ENCODE data around the gene ALDH6A1.

ALDH6A1 gene

DNA sequence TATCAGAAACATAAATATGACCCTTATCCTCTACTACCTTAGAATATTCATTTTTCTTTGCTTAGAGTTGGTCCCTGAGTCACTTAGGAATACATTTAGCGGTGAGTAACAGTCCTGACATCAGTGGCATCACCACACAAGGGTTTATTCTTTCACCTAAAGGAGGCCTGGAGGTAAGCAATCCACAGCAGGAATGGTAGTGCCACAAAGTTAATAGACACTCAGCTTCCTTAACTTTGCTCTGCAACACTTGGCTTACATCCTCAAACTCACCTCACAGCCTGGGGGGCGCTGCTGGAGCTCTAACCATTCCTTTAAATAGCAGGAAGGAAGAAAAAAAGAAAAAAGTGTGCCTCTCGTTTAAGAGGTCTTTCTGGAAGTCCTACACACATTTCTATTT, 36.0 kb downstream of the ALDH6A1 start:
- DNase-seq (ENCODE audit: low read depth) = no peak

DNA sequence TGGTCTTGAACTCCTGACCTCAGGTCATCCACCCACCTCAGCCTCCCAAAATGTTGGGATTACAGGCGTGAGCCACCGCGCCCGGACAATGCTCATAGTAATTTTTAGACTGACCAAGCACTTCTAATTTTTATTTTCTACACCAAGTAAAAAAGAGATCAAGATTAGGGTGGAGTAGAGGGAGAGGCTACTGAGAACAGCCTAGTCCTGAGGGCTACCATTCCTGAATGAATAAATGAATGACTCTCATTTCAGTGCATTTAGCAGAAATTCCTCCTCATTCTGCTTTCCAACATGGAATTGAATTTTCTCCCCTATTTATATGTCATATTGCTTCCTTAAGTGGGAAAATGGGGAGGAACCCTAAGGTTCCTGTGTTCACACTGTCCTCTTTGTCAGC, 38.7 kb downstream of the ALDH6A1 start:
- no peak for DNase-seq (ENCODE audit: low read depth)

DNA sequence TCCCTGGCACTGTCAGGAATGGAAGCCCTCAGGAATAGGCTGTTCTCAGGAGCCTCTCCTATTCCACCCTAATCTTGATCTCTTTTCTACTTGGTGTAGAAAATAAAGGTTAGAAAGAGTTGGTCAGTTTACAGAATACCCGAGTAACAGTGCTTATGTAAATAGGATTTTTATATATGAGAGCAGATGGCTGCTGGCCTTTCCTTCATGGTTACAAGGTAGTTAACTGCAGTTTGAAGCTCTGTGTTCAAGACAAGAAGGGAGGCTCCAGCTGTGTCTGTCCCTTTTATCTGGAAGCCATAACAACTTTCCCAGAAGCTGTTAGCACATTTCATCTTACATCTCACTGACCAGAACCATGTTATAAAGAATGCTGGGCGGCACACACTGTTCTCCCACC, 42.0 kb downstream of the ALDH6A1 start:
- no peak for DNase-seq (ENCODE audit: low read depth)

DNA sequence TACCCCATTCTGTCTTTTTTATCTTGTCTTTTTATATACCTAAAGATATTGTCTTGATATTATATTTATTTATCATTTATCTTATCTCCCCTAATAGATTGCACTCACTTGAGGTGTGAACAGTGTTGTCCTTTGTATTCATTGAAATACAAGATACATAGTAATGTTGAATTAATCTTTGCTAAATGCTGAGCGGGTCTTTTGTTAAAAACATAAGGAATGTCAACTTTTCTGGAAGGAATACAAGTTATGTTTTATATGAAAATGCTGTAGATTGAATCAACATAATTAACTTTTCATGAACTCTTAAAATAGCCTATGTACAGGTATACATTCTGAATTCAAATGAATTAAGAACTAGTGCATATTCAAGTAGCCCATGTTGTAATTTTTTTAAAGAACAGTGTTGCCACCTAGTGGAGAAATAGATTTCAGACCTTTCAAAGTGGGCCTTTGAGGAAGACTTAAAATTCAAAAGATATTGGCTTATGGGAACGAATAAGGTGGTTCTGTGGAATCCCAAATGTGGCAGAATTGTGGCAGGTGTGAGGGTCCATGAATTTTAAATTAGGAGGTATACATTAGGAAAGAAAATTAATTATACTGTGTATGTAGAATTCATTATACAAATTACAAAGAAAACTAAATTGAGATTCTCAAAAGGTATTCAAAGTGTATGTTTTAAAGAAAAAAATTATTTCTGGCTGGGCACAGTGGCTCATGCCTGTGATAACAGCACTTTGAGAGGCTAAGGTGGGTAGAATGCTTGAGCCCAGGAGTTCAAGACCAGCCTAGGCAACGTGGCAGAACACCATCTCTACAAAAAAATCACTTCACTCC, 46.0 kb downstream of the ALDH6A1 start:
- no peak for DNase-seq (ENCODE audit: low read depth)

DNA sequence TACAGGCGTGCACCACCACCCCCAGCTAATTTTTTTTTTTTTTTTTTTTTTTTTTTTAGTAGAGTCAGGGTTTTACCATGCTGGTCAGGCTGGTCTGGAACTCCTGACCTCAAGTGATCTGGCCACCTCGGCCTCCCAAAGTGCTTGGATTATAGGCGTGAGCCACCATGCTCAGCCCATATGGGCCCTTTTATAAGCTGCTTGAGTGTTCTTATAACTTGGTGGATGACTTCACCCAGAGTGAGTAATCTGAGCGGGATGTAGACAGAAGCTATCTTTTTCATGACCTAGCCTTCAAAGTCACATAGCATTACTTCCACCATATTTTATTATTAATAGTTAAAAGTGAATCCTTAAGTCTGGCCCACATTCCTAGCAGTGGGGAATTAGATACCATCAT, 48.7 kb downstream of the ALDH6A1 start:
- peak; percentile 12 for DNase-seq (ENCODE audit: low read depth)

DNA sequence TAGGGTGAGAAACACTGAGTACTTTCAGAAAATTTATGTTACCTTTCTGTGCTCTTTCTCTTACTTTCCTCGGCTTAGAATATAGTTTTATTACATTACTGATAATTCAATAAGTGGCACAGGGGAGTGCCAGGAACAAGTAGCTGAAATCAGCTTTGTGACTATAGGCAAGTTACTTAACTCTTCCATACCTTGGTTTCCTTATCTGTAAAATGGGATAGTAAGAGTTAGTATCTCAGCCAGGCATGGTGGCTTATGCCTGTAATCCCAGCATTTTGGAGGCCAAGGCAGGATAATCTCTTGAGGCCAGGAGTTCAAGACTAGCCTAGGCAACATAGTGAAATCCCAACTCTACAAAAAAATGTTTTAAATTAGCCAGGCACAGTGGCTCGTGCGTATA, 49.7 kb downstream of the ALDH6A1 start:
- no peak for DNase-seq (ENCODE audit: low read depth)

DNA sequence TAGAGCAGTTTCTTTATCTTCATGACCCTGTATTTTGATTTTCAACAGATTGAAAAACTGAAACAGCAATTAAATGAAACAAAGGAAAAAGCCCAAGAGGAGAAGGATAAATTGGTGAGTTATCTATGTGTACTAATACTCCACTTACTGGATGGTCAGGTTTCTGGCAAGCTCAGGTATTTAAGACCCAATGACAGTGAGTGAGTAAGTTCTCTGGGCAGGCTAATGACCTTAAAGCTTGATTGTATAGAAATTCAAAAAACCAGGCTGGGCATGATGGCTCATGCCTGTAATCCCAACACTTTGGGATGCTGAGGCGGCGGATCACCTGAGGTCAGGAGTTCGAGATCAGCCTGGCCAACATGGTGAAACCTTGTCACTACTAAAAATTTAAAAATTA, 55.1 kb downstream of the ALDH6A1 start:
- no peak for DNase-seq (ENCODE audit: low read depth)

DNA sequence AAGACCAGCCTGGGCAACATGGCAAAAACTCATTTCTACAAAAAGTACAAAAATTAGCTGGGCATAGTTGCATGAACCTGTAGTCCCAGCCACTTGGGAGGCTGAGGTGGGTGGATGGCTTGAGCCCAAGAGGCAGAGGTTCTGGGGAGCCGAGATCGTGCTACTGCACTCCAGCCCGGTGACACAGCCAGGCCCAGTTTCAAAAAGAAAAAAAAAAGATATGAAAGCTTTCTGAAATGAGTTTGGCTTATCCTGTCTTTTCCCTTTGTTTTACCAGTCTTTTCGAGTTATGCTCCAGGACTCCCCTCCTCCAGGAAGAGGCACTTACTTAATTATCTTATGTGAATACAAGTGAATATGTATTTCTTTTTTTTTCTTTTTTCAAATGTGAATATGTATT, 61.9 kb downstream of the ALDH6A1 start:
- no peak for DNase-seq (ENCODE audit: low read depth)

DNA sequence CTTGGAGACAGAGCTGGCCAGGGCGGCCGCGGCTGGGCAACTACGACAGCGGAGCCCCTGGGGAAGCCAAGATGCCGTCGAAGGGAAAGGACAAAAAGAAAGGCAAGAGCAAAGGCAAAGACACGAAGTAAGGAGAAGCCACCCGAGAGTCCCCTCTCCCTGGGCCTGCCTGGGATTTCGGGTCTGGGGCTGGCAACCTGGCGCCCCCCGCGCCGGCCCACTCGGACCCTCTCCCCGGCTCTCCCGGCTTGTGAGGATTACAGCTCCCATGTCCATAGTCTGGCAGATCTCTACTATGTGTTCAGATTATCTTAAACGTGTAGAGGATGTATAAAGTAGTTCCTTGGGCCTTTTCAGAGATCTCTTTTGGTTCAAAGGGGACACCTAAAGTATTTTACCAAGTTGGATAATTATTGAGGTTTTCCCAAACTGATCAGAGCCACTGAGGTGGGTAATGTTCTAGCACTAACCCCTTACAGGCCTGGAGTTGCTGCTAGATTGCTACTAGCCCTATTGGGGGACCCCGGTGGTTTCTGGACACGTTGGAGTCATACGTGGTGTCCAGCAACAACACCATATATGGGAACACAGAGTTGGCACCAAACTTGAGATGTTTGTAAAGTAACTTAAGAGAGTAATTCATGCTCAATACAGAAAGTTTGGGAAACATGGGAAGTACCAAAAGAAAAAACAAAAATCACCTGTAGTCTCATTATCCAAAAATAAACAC, 64.7 kb downstream of the ALDH6A1 start:
- DNase-seq (ENCODE audit: low read depth) = peak; percentile 22

DNA sequence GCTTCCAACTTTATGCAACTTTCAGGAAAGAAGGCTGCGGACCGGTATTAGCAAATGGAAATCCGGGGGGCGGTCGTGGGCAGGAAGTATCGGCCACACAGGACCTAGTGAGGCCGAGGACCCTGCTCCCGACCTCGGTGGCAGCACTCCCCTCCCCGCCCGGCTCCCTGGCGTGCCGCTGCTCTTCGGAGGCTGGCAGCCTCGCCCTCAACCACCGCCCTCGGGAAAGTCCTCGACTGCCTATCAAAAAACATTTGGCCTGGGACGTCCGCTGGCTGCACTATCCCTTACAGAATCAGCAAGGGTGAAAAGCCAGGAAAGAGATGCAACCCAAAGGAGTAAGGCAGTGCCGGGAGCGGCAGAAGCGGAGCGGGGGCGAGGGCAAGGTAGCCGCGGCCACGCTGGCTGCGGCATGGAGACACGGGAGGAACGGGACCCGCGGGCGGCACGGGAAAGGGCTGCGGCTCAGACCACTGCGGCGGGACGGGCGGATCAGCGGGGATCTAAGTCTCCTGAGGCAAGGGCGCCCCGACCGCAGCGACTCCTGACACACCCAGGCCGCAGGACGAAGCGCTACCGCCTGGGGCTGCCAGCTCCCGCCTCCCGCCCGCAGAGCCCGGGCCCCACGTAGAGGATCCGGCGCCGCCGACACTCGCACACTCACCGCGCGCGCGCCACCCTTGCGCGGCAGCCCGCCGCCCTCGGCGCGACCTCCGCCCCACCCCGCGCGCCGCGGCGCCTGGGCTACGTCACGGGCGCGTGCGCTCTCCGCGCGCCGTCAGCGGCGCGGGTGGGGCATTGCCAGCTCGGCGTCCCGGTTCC, 65.5 kb downstream of the ALDH6A1 start, which contains the start of the genes BBOF1 and ENTPD5:
TSS of gene BBOF1 (plus strand) at position 764 of the 822 bp plus-strand sequence. CDS start 130 bp downstream, outside the sequence.
TSS of gene ENTPD5 (minus strand) at position 703 of the 822 bp plus-strand sequence. CDS start 31,186 bp downstream, outside the sequence.
- DNase-seq (ENCODE audit: low read depth) = peak; percentile 41

DNA sequence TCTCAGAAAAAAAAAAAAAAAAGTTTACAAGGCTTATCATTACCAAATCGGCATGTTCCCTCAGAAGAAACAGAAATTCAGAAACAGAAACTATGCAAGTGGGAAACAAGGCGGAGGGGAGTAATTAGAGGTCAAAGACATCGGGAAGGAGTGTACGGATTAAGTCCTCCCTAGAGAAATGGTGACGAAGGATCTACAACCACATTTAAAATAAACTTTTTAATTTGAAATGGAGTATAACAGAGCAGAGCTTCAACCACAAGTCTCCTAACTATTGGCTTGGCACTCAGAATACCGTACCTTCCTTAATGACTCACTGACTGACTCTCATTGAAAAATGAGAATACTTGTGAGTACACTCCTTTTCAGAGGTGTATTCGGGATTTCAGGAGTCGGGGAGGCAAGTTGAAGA, 66.1 kb downstream of the ALDH6A1 start:
- peak; percentile 43 for DNase-seq (ENCODE audit: low read depth)

DNA sequence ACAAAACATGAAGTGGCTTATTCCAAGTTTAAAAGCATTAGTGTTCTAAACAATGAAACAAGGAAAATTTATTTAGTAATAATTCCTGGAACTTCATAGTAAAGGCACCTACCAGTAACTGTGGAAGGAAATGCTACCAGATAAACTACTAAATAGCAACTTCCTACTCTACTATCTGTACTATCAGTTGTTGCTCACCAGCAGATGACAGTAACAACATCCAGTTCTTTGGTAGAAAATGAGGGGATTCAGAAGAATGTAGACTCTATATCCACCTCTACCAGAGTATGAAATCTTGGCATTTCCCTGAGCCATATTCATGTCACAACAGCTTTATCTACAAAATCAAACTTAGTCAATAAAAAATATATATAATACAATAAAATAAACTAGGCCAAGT, 68.3 kb downstream of the ALDH6A1 start:
- DNase-seq (ENCODE audit: low read depth) = no peak

DNA sequence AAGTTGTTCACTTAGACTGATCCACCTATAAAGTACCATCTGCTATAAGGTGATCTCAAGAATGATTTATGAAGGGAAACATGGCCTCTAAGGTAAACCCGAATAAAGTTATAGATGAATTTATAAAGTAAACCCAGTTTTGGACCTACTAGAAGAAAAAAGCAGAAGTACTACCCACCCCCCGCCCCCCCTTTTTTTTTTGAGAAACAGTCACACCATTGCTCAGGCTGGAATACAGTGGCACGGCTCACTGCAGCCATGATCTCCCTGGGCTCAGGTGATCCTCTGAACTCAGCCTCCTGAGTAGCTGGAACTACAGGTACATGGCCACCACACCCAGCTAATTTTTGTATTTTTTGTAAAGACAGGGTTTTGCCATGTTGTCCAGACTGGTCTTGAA, 69.1 kb downstream of the ALDH6A1 start:
- DNase-seq (ENCODE audit: low read depth) = no peak

DNA sequence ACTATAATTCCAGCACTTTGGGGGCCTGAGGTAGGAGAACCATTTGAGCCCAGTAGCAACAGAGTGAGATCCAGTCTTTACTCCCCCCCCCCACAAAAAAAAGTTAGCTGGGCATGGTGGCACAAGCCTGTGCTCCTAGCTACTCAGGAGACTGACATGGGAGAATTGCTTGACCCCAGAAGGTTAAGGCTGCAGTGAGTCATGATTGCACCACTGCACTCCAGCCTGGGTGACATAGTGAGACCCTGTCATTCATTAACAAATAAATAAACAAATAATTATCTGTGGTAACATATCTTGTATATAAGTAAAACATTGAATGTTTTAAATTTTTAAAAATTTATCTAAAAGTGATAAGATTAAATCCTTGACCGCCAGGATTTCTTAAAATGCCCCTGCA, 70.0 kb downstream of the ALDH6A1 start:
- DNase-seq (ENCODE audit: low read depth) = no peak

DNA sequence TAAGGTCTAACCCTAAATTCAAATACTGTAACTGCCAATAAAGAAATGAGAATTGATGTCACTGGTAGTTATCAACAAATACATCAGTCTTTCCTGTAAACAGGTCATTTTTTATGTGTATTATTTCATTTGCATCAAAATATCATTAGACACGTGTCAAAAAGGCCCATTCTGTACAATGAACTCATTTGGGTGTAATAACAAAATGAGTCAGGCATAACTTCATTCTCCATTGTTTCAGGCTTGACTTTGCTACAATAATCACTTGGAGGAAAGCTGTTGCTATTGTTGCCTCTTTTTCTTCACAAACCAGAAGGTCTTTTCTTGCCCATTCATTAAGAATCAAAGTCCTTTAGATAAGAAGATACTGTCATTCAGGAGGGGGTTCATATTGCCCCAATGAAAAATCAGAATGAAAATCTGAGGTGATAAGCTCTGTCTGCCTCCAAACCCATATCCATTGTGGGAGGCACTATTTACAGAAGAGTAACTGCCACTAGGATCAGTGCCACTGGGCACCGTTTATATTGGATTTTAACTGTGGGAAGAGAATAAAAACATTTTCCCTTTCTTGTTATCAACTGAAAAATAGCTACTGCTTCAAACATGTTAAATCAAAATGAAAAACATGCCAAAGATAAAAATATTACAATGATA, 75.3 kb downstream of the ALDH6A1 start:
- DNase-seq (ENCODE audit: low read depth) = no peak
